Raji (cell line): ENCODE results near the gene EWSR1.

ENCODE experiments used
- POLR2A ChIP-seq: IDR thresholded peaks from 2 replicates; pipeline ENCODE4 v1.6.1; 2011; ENCODE audit warnings: low read depth, low read length, control low read depth; ENCODE audit not compliant: insufficient read depth

Gene EWSR1

DNA sequence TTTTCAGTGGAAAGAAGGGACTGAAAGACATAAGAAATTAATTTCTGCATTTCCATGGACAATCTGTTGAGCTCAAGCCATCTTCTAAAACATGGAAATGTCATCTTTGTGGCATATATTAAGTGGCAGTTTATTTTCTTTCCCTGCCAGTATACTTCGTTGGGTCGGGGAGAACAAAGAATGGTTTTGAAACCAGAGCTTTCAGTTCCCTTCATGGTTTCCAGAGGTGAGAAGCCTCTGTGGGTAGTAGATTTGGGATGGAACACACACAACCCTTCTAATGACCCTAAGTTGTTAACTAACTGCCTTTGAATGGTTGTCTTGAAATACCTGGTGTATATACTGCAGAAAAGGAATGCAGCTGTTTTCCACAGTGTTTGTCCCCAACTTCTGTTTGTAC, 20.8 kb downstream of the EWSR1 start:
- TF ChIP-seq POLR2A: no peak

DNA sequence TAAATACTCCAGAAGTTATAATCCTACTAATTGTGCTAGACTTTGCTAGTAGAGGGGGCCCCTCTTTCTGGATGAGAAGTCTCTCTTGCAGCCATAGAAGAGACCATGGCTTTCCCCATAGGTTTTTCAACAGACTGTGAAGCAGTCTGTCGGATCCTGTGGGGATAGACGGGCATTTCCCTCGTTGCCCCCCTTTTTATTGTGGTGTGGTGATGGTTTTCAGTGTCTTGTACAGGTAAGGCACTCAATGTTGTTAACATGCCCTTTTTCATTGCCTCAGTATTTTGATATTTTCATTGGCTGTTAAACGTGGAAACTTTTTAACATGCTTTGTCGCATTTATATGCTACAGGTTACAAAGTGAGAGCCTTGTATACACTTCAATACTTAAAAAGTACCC, 22.0 kb downstream of the EWSR1 start:
- no peak for TF ChIP-seq POLR2A

GRCh38 chr22:29291215-29291614, 23.1 kb downstream of the EWSR1 start:
- no peak for TF ChIP-seq POLR2A

DNA sequence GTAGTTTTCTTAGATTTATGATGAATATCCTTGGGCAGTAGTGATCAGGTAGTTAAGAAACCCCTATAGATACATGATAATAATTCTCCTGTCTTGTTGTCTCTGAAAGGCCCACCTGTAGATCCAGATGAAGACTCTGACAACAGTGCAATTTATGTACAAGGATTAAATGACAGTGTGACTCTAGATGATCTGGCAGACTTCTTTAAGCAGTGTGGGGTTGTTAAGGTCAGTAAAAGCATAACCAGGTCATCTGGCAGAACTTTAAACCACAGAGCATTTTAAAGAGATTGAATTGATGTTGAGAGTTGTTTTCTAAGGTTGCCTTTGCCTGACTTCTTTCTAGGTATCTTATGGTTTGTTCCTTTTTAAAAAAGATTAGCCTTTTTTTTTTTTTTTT, 24.3 kb downstream of the EWSR1 start:
- no peak for TF ChIP-seq POLR2A

DNA sequence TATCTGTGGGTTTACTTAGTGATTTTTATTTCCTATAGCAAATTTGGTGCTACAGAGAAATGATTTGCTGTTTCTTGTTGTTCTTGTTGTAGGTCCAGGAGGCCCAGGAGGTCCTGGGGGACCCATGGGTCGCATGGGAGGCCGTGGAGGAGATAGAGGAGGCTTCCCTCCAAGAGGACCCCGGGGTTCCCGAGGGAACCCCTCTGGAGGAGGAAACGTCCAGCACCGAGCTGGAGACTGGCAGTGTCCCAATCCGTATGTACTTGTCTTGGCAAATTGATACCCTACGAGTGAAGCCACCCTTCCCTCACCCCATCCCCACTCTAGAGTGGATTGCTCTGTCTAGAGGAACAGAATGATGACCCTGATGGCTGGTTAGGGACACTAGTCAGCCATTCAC, 30.6 kb downstream of the EWSR1 start:
- TF ChIP-seq POLR2A: no peak

- no peak for TF ChIP-seq POLR2A
Measured at GRCh38 chr22:29299136-29299900, 31.2 kb downstream of the EWSR1 start.

DNA sequence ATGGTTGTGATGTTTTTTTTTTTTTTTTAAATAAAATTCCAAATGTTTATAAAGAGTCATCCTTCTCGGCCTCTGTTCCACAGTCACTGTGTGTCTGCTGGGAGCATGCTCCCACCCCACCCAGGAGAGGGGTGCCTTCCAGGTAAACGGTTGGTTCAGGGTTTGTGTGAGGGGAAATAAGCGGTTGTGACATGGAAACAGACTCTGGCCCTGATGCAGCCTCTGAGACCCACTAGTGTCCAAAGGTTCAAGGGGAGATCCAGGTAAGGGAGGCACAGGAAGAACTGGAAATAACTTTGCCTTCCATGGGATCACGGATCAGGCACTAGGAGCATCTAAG, 32.4 kb downstream of the EWSR1 start:
- TF ChIP-seq POLR2A: no peak

GRCh38 chr22:29300807-29301601, 32.9 kb downstream of the EWSR1 start:
- TF ChIP-seq POLR2A: no peak

DNA sequence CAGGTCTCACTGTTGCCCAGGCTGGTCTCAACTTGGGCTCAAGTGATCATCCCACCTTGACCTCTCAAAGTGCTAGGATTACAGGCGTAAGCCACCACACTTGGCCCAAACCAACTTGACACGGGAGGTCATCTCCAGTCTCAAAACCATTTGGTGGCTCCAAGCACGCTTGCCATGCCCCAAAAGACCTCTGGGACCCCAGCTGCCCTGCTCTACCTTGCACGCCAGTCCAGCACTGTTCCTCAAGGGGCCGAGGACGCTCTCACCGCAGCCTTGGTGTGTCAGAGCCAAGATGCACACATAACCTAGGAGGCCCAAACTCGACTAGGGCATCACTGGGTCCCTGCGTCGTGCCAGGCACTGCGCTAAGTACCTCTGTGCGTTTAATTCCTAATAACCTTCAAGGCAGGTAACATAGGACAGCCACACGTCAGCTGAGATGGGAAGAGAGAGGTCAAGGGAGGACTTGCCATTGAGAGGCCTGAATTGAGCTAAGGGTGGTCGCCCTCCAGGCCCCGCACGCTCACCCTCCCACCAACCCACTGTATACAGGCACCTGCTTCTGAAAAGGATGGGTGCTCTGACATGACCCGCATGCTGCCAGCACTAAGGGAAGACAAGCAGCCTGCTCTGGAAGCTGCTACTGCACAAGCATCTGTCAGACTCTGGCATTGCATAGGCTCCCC, 33.8 kb downstream of the EWSR1 start:
- TF ChIP-seq POLR2A: no peak

DNA sequence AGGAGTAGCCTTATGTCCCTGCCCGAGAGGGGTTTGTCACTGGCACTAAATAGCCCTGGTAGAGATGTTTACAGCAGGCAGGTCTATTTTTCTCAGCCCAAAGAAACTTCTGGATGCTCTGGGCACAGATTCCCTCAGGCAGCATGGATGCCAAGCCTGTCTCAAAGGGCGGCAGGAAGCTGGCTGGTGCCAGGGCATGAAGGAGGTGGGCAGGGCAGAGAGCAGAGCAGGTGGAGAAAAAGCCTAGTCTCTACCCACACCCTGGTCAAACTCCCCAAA, 34.3 kb downstream of the EWSR1 start:
- no peak for TF ChIP-seq POLR2A

- no peak for TF ChIP-seq POLR2A
Measured at GRCh38 chr22:29302681-29303465, 34.8 kb downstream of the EWSR1 start.

- TF ChIP-seq POLR2A: no peak
Measured at GRCh38 chr22:29305836-29306174, 37.7 kb downstream of the EWSR1 start.

DNA sequence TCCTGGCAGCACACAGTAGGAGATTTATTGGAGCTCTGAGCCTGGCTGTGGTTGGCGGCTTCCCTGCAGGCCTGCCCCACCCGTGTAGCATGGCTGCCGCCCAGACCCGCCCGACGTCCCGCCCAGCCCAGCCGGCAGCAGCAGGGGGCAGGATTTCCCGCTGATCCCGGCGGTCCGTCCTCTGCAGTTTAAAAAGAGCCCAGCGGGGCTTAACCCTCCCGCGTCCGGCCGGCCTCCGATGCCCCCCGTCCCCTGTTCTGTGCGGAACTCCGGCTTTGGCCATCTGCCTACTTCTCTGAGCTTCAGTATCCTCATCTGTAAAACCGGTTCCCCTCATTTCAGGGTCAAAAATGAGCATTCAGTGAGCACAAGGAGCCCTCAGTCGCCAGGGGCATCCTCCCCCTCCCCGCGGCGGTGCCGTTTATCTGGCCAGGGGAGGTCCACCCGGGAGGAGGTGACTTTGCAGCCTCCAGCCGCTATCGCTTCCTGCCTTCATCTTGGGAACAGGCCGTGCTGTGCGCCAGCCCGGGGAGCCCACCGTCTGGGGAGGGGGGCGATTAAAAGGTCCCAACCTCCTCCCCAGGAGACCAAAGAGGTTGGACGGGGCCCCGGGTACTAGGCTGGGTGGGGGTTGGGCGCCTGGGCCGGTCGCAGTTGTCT, 38.2 kb downstream of the EWSR1 start, which contains the start of gene GAS2L1:
GAS2L1 (plus strand) TSS at position 476 of the 660 bp plus-strand sequence. CDS start 1,456 bp downstream, outside the sequence.
- no peak for TF ChIP-seq POLR2A

DNA sequence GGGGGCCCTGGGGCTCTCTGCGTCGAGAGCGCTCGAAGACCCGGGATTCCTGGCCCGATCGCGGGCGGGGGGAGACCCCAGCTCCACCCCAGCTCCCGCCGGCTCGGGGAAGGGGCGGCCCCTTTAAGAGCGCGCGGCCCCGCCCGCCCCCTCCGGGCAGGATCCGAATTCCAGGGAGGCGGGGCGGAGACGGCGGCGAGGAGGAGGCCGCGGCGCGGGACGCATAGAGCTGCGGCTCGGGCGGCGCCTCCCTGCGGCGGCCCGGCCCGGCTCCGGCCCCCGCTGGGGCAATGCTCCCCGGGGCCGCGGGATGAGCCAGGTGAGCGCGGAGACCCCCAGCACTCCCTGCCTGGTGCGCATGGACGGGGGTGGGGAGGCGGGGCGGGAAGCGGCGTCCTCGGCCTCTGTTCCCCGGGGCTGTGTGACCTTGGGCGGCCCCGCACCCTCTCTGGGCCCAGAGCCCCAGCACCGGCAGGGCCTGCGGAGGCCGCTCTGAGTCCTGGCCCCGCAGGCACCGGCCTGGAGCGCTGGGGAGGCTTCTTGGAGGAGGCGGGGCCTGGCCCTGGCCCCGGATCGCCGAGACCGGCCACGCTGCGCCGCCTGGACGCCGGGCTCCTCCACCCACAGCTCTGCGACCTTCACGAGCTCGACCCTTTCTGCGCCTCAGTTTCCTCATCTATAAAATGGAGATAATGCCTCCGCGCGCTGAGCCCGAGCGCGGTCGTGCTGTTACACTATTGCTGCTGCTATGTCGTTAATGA, 38.9 kb downstream of the EWSR1 start:
- no peak for TF ChIP-seq POLR2A

DNA sequence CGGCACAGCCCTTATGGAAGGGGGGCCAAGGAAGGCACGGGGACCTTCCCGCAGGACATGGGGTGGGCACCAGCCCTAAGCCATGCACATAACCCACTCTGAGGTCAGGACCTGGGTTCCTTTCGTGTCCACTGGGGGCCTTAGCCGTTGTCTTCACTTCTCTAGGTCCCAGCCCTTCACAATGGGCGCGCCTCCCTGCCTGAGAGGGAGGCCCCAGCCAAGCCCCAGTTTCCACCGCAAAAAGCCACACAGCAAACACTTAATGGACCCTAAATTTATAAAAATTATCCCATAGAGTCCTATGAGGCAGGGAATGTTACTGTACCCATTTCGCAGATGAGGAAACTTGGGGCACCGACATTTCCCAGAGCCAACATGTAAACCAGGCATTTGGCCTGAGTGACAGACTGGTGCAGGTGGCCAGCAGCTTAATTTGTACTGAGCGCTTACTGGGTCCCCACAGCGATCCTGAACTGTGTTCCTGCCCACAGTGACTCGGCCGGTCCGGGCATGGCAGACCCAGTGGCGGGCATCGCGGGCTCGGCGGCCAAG, 39.6 kb downstream of the EWSR1 start:
- TF ChIP-seq POLR2A: no peak
